CD14-positive monocyte (primary cell): ENCODE results near the gene TNFAIP8L2. TPM values are rescaled to one million over a fixed set of nuclear protein-coding genes. Genes with fewer than 3 reads are reported as not detected.

Experiments
- DNase-seq, 3 donors: peaks; one replicate each; pipeline ENCODE4 v3.0.0-alpha.2; 2011 to 2022
- H2AFZ ChIP-seq: 2 replicates; pipeline ENCODE4 v1.6.0; 2012; ENCODE audit warnings: mild to moderate bottlenecking, low read depth, low read length, inconsistent platforms; ENCODE audit not compliant: insufficient read depth, poor library complexity, severe bottlenecking
- H3K27ac ChIP-seq, 2 donors: 1 replicate in 1 of 2; 2 replicates in 1 of 2; pipeline ENCODE4 v1.5.1; 2012 to 2013; ENCODE audit warnings: low read length in 2 of 2, control low read depth in 1 of 2, inconsistent platforms in 1 of 2, low read depth in 1 of 2, mild to moderate bottlenecking in 1 of 2
- H3K27me3 ChIP-seq, 2 donors: one replicate each; pipeline versions ENCODE4 v1.6.0 to v1.6.1; 2011 to 2013; ENCODE audit warnings: low read length in 2 of 2; ENCODE audit not compliant: control insufficient read depth in 2 of 2, insufficient read depth in 2 of 2
- H3K36me3 ChIP-seq, 2 donors: replicated peaks in 1 of 2; 1 replicate in 1 of 2; 2 replicates in 1 of 2; pipeline versions ENCODE4 v1.5.1 to v1.6.1; 2012 to 2013; ENCODE audit warnings: low read length in 2 of 2, control low read depth in 1 of 2, inconsistent platforms in 1 of 2, mild to moderate bottlenecking in 1 of 2; ENCODE audit not compliant: insufficient read depth in 2 of 2, control insufficient read depth in 1 of 2
- H3K4me1 ChIP-seq, 2 donors: 1 replicate in 1 of 2; 2 replicates in 1 of 2; pipeline versions ENCODE4 v1.5.1 to v1.6.1; 2012 to 2013; ENCODE audit warnings: low read length in 2 of 2, control low read depth in 1 of 2, inconsistent platforms in 1 of 2, mild to moderate bottlenecking in 1 of 2, moderate library complexity in 1 of 2; ENCODE audit not compliant: insufficient read depth in 2 of 2, control insufficient read depth in 1 of 2
- H3K4me2 ChIP-seq: replicated peaks from 2 replicates; pipeline ENCODE3; 2012; ENCODE audit warnings: low read length, moderate library complexity, mild to moderate bottlenecking; ENCODE audit not compliant: poor library complexity, severe bottlenecking; ENCODE audit errors: extremely low read depth
- H3K4me3 ChIP-seq, 3 experiments: fragments of 200-600 bp in 1 of 3; sonication (generic) in 1 of 3; replicated peaks in 1 of 3; 1 replicate in 2 of 3; 2 replicates in 1 of 3; pipeline ENCODE4 v1.5.1; 2011 to 2013; ENCODE audit warnings: low read length in 3 of 3, mild to moderate bottlenecking in 3 of 3, control low read depth in 2 of 3, low read depth in 2 of 3, inconsistent platforms in 1 of 3, moderate library complexity in 1 of 3
- H3K79me2 ChIP-seq: 2 replicates; pipeline ENCODE4 v1.6.0; 2012; ENCODE audit warnings: mild to moderate bottlenecking, control low read depth, inconsistent platforms, low read length, moderate library complexity; ENCODE audit not compliant: insufficient read depth
- H3K9ac ChIP-seq: 2 replicates; pipeline ENCODE4 v1.6.0; 2017; ENCODE audit warnings: low read length, mild to moderate bottlenecking; ENCODE audit not compliant: insufficient read depth, poor library complexity, severe bottlenecking
- H3K9me3 ChIP-seq, 2 donors: replicated peaks in 1 of 2; 1 replicate in 1 of 2; 2 replicates in 1 of 2; pipeline versions ENCODE4 v1.5.1 to v1.6.1; 2012 to 2013; ENCODE audit warnings: low read length in 2 of 2, control low read depth in 1 of 2; ENCODE audit not compliant: control insufficient read depth in 1 of 2, insufficient read depth in 1 of 2
- H4K20me1 ChIP-seq: 2 replicates; pipeline ENCODE4 v1.6.0; 2012; ENCODE audit warnings: mild to moderate bottlenecking, low read length, control low read depth, moderate library complexity; ENCODE audit not compliant: insufficient read depth
- H3K27ac Mint-ChIP-seq, 7 donors: one replicate each; pipeline ENCODE4 v1.8.0; 2020; ENCODE audit warnings: mild to moderate bottlenecking in 7 of 7, mixed read lengths in 7 of 7, moderate library complexity in 6 of 7, inconsistent platforms in 2 of 7
- H3K27me3 Mint-ChIP-seq, 3 donors: one replicate each; pipeline ENCODE4 v1.8.0; 2021 to 2022; ENCODE audit warnings: low read depth in 3 of 3, mild to moderate bottlenecking in 3 of 3, mixed read lengths in 3 of 3, moderate library complexity in 3 of 3, inconsistent platforms in 1 of 3
- H3K36me3 Mint-ChIP-seq, 2 donors: one replicate each; pipeline ENCODE4 v1.8.0; 2020; ENCODE audit warnings: mixed read lengths in 2 of 2, inconsistent platforms in 1 of 2, mild to moderate bottlenecking in 1 of 2
- H3K4me1 Mint-ChIP-seq: one replicate; pipeline ENCODE4 v1.8.0; 2020; ENCODE audit warnings: mild to moderate bottlenecking, mixed read lengths
- H3K4me3 Mint-ChIP-seq, 2 donors: one replicate each; pipeline ENCODE4 v1.8.0; 2020; ENCODE audit warnings: mild to moderate bottlenecking in 2 of 2, mixed read lengths in 2 of 2, moderate library complexity in 1 of 2
- H3K9me3 Mint-ChIP-seq, 7 donors: one replicate each; pipeline ENCODE4 v1.8.0; 2020 to 2022; ENCODE audit warnings: mixed read lengths in 7 of 7, mild to moderate bottlenecking in 6 of 7, moderate library complexity in 6 of 7, inconsistent platforms in 2 of 7
- CTCF ChIP-seq: fragments of 200-600 bp; IDR thresholded peaks from one replicate; pipeline ENCODE4 v1.8.0; 2022; ENCODE audit warnings: antibody characterized with exemption, mild to moderate bottlenecking
- WGBS: methylation state at CpG from one replicate; pipeline ENCODE4 v1.1.5; 2013; ENCODE audit warnings: missing lambda C conversion rate; ENCODE audit not compliant: insufficient coverage; 5-methylcytosine and 5-hydroxymethylcytosine counted together
- intact Hi-C, 2 donors: fragments of 100-400 bp; cut with micrococcal nuclease; formaldehyde crosslinking; loops; one replicate each; pipeline versions ENCODE4 v1.15.0 to v1.15.1; 2023
- polyA plus RNA-seq, 3 donors: library from polyadenylated mRNA; depleted of rRNA in 1 of 3; unstranded in 2 of 3; stranded (reverse) in 1 of 3; fragments of 300-500 nt in 2 of 3; fragments of >200 nt in 1 of 3; fragmentation: Illumina TruSeq in 2 of 3; gene quantifications; 1 replicate in 2 of 3; 2 replicates in 1 of 3; pipeline ENCODE4 v1.2.3, GENCODE V29; 2012 to 2021

Gene TNFAIP8L2
- polyA plus RNA-seq, 3 donors = 50.3 to 104 (median 103) TPM

GRCh38 chr1:151165281-151165737, 8.9 kb downstream of the TNFAIP8L2 start:
- intact Hi-C loops = loop anchor here (1.0 to 10.0 kb wide), 4 partner anchors 8 to 447 kb away; partner anchors contain the start of genes MINDY1 (in 2 of the 2), PRUNE1 (in 2 of the 2) and SNX27 (in 1 of the 2)
- Histone ChIP-seq H3K36me3 (peaks cover 47 to 75% of the 10 kb centered on the region in 2 donors), H2AFZ (peak overlapping the region; percentile 4), H3K4me1 (peaks cover 34 to 37% of the 10 kb centered on the region in 2 donors), H3K4me2 (peak overlapping the region; percentile 96), H3K4me3 (peak overlapping the region in 2 of 3 experiments; percentile 16 to 91), H3K9me3 (no peaks in the 10 kb centered on the region), H3K79me2 (peaks cover 46% of the 10 kb centered on the region), H4K20me1 (peaks cover 53% of the 10 kb centered on the region), H3K9ac (no peak overlapping the region), H3K27me3 (no peaks in the 10 kb centered on the region), H3K27ac (peak overlapping the region; percentile 21 to 37)
- no peaks in the 10 kb centered on the region for H3K9me3 Mint-ChIP-seq
- H3K27ac Mint-ChIP-seq = peak overlapping the region; percentile 89 to 95 (median 92)
- WGBS = 31% methylated on average over 10 of the region's 15 CpGs
- peaks cover 50% of the 10 kb centered on the region for H3K4me1 Mint-ChIP-seq
- TF ChIP-seq CTCF = no peak
- peaks cover 0 to 1% (median 0%) of the 10 kb centered on the region in 3 donors for H3K27me3 Mint-ChIP-seq
- H3K4me3 Mint-ChIP-seq = peak overlapping the region; percentile 95 to 97
- no peak for DNase-seq
- peaks cover 54 to 68% of the 10 kb centered on the region in 2 donors for H3K36me3 Mint-ChIP-seq

DNA sequence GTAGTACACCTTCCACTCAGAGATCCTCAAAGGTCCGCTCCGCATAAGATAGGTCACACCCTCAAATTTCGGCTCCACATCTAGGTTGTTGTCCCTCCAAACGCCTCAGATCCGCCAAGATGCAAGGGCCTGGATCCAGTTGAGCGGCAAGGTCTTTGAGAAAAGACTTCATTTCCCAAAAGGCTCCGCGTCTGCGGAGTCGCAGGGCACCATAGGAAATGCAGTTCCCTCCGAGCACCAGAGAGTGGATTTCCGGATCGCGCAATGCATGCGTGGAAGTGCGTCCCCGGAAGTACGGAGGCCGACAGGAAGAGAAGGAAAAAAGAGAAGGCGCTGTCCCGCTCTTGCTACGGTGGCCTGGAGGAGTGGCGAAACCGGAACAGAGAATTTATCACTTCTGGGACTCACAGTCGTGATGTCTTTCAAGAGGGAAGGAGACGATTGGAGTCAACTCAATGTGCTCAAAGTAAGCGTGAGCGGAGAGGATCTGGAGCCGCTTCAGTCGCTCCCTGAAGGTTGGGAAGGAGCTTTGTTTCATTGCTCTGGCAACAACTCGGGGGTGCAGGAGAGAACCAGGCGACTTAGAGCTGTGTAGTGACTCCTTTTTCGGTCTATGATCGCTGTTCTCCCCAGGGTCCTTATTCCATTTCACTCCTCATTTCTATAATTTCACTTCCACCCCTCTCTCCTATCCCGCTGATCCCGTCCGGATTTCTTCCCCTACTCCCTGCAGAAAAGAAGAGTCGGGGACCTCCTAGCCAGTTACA, 9.5 kb downstream of the TNFAIP8L2 start, which contains the start of the genes LYSMD1 and SCNM1:
TSS of gene LYSMD1 (minus strand) at position 165 of the 767 bp plus-strand sequence. CDS start 644 bp downstream, outside the sequence.
TSS of gene SCNM1 (plus strand) at position 407 of the 767 bp plus-strand sequence. CDS start at position 416, 9 bp downstream.
- Mint-ChIP-seq H3K27me3 (peaks cover 0 to 1% (median 0%) of the 10 kb centered on the region in 3 donors), H3K27ac (peak within 1 kb of the TSS; percentile 89 to 95 (median 93)), H3K36me3 (peaks cover 56 to 67% of the 10 kb centered on the region in 2 donors), H3K9me3 (no peaks in the 10 kb centered on the region), H3K4me1 (peaks cover 44% of the 10 kb centered on the region), H3K4me3 (peak within 1 kb of the TSS; percentile 95 to 97)
- intact Hi-C loops = loop anchor here (1.0 to 10.0 kb wide), 5 partner anchors 9 to 446 kb away; partner anchors contain the start of genes MINDY1 (in 2 of the 2), PRUNE1 (in 2 of the 2) and SNX27 (in 1 of the 2)
- under 1% methylated on average over 32 of the region's 38 CpGs for whole genome bisulfite sequencing
- H3K79me2 ChIP-seq = peaks cover 40% of the 10 kb centered on the region
- H4K20me1 ChIP-seq = peaks cover 47% of the 10 kb centered on the region
- peaks cover 49 to 75% of the 10 kb centered on the region in 2 donors for H3K36me3 ChIP-seq
- peak; percentile 96 to 99 (median 98) for DNase-seq
- peak within 1 kb of the TSS; percentile 71 to 91 (median 81) for H3K4me3 ChIP-seq
- peak within 1 kb of the TSS; percentile 96 for H3K4me2 ChIP-seq
- peaks cover 27 to 31% of the 10 kb centered on the region in 2 donors for H3K4me1 ChIP-seq
- H3K9ac ChIP-seq = peak within 1 kb of the TSS; percentile 71
- peak within 1 kb of the TSS; percentile 56 to 83 for H3K27ac ChIP-seq
- no peak for TF ChIP-seq CTCF
- H3K27me3 ChIP-seq = no peaks in the 10 kb centered on the region
- H2AFZ ChIP-seq = peak within 1 kb of the TSS; percentile 88
- H3K9me3 ChIP-seq = no peaks in the 10 kb centered on the region
